Amniotic epithelial cell (primary cell): ENCODE results near the gene HEPACAM2.

ENCODE experiments used
- DNase-seq: peaks from one replicate; pipeline ENCODE4 v3.0.0-alpha.2; 2010; ENCODE audit warnings: low read depth

Gene HEPACAM2

DNA sequence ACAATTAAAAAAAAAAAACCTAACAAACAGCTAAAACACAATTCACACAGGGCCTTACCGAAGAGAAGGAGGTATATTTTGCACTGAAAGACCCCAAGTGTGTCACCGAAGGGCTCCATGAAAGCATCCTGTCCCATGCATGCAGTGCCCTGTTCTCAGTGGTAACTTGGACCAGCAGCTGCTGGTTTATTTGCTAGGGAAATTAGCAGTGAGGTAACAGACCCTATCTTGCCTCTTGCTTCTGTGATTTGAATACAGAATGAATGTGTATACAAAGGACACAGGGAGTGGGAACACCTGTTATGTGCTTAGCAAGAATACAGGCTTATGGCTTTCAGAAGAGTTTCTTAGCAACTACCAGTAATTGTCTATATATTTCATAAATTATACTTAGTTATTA is at the start of gene HEPACAM2:
Gene HEPACAM2 (minus strand): TSS at position 160 of the 400 bp plus-strand sequence.
- no peak for DNase-seq

DNA sequence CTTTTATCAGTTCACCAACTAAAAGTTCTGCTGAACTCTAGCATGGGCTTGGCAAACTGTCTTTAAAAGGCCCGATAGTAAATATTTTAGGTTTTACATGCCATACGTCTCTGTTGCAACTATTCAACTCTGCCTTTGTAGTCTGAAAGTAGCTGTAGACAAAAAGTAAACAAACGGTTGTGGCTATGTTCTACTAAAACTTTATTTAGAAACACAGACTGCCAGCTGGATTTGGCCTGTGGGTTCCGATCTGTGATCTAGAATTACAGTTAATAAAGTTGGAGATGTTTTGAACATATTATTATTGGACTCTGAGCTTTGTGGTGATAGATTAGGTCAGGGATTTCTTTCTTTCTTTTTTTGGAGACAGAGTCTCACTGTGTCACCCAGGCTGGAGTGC is 39.0 kb upstream of the HEPACAM2 start:
- DNase-seq = no peak

DNA sequence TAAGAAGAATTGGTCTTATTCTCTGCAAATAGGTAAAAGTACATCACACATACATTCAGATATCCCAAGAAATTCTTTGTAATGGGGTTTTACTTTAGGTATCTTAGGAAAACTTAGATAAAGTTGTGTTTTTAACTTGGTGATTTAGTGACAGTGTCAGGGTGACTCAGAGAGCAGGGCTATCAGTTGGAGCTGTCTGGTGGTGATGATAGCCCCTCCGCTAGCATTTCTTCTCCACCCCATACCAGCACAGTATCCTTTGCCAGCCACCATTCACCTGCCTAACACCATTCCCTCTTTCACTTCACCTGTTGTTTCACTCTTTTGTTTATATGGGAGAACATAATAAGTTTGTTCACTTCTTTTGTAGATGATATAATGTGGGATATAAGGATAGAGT is 36.3 kb upstream of the HEPACAM2 start:
- DNase-seq = no peak

DNA sequence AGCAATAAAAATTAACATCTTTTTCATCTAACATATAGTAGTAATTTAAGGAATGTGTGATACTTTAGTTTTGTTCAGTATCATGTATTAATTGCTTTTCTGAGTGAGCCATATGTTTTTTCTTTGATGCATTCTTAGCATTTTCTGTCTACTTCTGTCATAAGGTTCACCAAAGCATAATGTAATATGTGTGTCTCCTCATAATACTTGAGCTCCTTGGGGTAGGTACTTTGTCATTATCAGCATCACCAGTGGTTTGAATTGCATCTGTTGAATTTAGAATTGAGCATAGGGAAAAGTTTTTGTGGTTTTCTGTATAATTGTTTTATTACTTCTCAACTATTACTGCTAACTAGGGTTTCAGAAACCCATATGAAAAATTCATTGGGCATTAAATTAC is 32.4 kb upstream of the HEPACAM2 start:
- no peak for DNase-seq

DNA sequence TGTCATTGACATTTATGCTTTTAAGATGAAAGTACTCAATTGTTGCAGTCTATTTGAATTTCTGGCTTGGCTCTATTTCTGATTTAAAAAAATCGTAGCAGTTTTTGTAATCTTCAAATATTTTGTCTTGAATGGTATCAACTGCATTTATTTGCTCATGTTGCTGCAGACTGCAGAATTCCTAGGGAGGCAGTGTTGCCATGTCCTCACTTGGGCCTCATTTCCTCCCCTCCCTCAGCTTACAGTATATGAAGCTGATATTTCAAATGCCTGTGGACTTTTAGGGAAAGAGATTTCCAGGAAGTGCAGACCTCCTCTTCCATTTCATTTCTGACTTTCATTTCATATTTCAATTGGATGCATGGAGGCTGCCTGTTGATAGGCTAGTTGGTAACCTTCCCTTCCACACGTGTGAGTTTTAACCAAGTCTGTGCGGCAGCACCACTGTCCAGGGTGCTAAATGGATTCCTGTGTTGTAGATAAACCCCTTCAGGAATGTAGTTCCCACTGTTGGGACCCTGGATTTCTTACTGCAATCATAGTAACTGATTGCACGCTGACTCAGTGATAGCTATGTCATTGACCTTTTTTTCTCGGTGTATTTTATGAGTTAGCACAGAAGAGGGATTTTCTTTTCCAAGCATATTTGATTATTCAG is 23.4 kb upstream of the HEPACAM2 start:
- DNase-seq = peak; percentile 75

DNA sequence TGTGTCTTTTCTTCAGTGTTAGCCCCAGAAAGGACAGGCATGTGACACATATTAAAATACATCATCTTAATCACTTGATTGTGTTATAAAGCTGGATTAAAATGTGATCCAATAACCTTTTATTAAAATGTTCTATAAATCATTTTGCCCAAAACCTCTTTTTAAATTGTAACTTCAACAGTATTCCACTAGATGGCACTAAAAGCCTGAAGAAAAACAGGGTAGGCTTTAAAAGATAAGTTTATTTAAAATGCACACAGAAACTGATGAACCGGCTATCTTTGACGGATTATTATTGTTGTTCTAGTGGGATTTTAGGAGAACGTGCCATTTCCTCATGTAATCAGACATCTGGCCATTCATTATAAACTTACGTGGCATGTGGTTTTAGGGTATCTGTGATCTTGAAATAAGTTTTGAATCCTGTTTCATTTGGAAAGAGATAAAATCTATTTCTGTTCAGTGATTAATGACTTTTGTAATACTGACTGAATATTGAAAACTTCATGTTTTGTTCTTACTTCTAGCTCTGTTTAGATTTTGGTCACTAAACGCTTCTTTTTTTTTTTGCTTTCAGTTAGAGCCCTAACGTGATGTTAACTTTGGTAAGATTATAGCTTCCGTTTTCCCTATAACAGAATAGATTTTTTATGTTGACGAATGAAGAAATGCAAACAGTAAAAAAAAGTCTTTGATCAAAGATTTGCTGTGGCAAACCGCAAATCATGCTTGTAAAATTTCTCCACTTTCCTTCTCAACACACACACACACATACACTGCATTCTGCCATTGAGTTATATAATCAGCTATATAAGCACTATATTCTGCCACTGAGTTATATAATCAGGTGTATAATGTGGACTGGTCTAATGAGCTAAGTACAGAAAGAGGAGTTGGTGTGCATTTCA is 19.5 kb upstream of the HEPACAM2 start:
- DNase-seq = peak; percentile 28

DNA sequence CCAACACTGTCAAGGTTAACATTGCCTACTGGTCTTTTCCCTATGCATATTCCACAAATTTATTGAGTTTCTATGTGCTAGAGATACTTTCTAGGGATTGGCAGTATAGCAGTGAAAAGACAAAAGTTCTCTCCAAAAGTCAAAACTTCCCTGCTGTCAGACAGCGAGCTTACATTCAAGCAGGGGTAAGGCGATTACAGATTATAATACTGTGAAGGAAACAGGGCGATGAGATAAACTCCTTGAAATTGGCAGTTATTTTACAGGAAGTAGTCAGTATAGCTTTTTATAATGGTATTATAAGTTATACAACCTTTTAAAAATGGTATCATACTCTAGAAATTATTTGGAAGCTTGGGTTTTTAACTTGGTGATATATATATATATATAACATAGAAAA is 15.8 kb upstream of the HEPACAM2 start:
- DNase-seq = no peak

DNA sequence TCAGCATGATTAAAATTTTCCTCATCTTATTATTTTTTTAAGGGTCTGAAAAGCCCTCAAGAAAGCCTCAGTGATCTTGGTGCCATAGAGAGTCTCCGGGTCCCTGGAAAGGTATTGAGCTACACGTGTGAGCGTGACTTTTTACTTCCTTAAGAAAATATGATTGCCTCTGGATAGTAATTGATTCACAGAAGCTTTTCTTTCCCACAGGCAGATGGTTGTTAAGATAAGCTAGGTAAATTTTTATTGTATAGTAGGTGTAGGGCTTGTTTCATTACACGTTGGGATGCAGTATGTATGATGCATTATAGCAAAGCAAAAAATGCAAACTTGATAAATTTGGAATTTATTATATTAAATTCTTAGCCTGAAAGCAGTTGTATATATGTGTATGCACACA is 13.6 kb upstream of the HEPACAM2 start:
- DNase-seq = no peak

DNA sequence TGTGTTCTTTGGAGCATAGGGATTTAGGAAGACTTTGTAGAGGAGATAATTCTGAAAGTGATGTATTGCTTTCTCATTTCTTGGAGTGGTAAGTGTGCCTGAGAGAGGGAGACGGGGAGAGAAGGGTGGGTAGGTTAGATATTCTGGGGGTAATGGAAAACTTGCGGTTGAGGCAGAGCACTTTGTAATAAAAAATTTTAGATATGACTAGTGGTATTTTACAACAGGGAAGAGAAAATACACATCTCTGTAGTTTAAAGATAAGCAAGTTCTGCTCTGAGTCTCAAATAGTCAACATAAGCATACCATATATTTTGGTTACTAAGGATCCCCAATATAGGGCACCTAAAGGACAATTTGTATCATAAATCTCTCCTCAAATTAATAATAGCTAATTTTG is 12.5 kb upstream of the HEPACAM2 start:
- no peak for DNase-seq

DNA sequence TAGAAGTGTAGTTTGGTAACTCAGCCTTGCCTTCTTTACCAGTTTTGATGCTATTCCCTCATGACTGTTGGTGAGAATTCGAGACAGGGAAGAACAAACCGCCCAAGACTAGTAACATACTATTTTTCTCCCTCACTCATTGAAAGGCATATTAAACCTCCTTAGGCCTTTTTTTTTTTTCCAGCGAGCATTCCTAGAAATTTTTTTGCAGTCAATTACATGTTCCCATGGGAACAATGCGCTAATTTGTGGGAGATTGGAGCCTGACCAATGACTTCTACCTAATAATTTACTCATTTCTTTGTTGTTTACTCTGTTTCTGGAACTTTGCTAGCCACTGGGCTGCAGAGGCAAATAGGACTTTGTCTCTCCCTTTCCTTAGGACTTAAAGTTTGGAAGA is 11.9 kb upstream of the HEPACAM2 start:
- DNase-seq = no peak

DNA sequence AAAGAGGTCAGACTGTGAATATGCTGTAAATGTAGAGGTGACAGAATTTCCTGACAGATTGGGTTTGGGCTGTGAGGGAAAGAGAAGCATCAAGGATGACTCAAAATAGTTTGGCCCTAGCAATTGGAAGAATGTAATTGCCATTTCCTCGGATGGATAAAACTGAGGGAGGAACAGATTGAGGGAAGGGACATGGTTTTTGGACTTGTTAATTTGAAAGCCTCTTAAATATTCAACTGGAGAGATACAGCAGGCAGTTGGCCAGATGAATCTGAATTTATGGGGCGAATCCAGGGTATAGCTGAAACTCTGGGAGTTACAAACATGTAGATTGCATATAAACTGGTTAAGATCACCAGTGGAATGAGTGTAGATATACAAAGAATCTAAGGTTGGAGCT is 9.3 kb upstream of the HEPACAM2 start:
- no peak for DNase-seq

DNA sequence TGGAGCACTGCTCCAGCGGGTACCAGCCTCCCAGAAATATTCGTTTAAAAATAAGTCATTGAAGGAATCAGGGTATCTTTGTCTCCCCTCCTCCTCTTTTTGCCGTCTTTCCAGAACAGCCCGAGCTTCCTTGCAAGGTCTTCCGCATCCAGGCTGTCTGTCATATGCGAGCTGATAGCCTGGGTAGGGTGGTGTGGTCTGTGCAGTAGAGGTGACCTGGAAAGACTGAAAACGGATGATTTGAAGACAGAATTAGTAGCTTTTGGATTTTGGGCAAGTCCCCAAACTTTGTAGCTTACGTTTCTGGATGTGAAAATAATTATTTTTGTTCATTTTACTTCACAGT is 6.4 kb upstream of the HEPACAM2 start:
- DNase-seq = peak; percentile 6

DNA sequence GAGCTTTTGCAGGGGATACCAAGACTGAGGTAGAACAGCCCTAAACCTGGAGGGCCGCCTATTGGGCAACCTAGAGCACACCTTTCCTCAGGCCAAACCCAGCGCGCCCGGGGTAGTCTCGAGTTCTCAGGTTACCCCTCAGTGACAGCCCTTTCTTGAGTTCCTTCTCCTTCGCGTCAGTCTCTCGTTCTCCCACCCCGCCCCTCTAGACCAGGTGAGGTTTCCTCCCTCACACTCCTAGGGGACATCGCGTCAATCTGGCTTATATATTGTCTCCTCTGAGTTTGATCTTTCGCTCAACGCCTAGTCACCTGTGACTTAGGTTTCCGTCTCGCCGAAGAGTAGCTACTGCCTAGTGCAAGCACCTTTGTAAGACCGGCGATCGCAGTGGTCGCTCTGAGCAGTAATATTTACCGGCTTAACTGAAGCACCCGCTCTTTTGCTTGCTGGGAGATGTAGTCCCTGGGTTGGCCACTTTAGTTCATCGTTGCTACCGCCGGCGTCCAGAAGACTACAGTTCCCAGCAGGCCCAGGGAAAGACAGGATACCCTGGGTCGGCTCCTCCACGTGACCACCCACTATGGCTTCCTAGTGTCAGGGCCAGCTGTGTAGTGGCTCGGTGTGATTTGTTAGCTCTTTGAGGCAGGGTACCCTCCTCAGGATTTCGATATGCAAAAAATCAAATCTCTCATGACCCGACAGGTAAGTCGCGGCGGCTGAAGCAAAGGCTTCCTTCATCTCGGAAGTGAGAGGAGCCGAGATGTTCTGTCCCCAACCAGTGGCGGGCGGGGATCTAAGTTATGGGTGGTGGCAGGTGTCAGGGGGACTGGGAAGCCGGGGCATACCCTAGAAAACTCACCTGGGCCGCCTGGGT is 5.8 kb upstream of the HEPACAM2 start, which contains the start of gene VPS50:
Gene VPS50 (plus strand): TSS at position 568 of the 874 bp plus-strand sequence. CDS start 102 bp downstream, at position 670.
- peak; percentile 94 for DNase-seq

DNA sequence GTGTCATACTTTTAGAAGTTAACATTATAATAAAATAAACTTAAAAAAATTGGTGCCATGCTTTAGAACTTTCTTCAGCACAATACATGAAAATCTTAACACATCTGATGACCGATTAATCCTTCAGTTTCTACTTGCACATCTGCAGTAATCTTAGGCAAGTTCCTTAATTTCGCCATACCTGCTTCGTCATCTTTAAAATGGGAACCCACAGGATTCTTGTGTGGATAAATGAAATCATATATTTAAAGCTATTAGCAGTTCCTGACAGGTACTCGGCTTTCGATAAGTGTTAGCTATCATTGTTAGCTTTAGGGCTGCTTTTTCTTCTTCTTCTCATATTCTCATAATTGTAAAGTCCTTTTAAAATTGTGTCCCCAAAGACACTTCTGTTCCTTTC is 5.0 kb upstream of the HEPACAM2 start:
- peak; percentile 24 for DNase-seq

DNA sequence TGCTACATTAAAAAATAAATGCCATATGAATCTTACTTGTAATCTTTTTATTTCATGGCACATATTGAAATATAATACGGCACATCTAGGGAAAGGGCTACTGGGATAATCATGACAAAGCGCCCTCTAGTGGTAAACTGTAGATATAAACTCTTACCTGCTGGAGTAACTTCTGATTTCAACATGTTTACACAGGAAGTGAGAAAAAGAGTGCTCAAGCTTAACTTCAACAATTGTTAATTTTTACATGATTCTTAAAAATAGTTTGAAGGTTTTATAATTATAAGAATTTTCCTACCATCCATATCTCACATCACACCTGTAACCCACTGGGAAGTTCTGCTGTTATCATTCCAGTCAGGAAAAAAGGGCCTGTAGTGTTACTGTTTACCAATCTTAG is 2.0 kb upstream of the HEPACAM2 start:
- DNase-seq = peak; percentile 61

DNA sequence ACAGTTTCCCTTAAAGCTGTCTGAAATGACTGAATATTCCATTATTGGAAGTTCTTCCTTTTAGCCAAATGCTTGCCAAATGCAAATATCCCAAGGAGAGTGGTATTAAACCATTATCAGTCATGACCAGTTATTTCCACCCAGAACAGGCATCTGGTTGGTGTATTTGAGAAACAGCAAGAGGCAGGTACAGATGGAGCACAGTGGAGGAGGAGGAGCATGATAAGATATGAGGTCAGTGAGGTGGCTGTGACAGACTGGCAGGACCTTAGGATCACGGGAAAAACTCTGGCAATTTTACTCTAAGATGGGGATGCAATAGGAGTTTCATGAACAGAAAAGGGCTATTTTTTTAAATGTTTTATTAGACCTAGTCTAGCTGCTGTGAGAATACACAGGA is 6.4 kb downstream of the HEPACAM2 start:
- no peak for DNase-seq

DNA sequence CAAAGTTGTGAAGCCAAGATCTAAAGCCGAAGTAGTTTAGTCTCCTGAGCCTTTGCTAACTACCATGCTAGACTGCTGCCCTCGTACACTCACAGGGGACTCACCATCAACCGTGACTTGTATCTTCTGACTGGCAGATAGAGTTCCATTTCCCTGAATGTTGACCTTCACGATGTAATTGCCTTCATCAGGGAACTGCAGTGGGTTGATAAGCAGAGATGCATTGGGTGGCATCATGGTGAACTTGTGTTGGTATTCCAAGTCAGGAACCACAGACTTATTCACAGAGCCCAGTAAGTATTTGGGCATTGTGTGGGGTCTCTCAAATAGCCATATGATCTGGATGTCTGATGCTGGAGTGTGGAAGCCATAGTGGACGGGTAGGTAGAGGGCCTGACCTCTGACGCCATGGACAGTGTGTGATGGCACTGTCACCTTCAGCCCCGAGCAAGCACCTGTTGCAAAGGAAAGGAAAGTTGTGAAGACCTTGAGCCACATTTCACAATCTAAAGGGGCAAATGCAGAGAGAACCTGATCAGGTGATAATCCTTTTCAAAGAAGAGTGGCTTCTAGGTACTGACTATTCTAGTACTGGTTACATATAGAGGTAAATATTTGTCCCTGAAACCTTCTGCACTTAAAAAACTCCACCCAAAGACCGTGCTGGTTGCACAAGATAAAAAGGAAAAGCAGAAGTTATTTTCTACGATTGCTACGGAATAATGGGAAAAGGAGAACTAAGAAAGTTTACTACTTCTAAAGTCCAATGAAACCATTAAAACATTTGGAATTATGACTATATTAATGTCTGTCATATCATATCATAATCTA is 7.1 kb downstream of the HEPACAM2 start:
- DNase-seq = no peak

DNA sequence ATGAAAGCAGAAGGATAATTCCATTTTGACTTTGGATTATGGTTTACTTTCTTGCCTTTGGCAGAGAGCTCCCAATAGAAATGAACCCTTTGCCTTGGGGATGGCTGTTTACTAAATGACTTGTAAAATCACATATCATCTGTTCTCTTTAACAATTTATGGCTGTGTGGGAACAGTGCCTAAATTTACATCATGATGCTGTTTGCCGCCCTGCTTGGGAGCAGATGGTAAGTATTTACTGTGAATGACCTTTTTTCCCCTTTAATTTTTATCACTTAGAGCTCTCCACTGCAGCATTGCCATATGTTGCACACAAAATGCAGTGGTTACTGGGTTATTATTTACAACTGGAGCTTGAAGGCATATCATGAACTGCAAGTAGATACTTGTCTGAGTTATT is 13.4 kb downstream of the HEPACAM2 start:
- DNase-seq = no peak

DNA sequence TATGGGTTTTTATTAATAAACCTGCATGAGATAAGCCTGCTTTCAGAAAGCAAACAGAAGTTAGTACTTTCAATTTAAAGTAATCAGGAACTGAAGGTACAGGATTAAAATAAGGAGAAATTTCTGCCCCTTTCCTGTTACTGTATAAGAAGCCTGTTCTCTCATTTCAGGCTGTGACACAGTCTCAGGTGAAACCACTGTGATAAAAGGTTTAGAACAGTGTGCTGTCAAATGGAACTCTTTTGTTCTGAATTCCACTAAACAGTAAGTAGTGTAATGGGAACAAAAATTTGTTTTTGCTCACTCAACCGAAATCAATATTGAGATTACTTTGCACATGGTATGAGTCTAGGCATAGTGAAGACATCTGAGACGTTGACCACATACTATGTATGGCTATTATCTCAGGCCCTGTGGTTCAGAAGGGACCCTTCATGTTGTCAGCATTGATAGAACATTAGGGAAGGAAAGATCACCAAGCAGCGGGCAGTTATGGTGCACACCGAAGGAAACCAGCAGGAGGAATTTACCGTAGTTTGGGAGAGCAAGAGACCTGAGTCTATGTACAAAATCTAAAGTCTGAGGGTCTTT is 14.9 kb downstream of the HEPACAM2 start:
- DNase-seq = no peak

DNA sequence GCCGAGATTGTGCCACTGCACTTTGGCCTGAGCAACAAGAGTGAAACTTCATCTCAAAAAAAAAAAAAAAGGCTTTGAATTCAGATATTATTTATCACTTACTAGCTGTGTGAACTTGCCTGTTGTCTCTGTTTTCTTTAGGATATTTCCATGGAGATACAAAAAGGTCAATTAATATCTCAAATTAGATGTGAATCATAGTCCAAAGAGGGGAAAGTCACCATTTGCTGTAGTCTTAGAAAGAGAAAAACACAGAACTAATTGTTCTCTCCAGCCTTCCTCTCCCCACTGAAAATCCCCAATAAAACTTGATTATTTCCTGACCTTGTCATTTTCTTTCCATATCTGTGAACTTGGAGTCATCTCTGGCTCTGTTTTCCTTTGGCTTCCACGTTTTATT is 21.2 kb downstream of the HEPACAM2 start:
- DNase-seq = no peak

DNA sequence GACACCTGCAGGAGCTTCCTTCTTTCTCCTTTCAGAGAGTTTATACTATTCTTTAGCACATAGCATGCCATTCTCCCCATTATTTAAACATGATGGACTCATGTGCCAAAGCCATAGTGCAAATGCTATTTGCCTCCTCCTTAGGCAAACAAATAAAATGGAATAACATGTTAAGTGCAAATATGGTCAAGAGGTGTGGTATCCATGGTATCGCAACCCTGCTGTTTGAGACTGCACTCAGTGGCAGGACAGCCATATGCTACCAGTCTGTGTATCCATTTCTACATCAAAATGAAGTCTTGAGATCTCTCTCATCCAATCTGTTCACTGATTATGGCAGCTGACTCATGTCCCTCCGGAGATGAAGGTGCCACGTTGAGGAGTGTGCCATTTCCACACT is 22.8 kb downstream of the HEPACAM2 start:
- DNase-seq = no peak
